HFFc6 (cell line): Measurements from ENCODE around the gene CACNA1C. TPM values are rescaled to one million over a fixed set of nuclear protein-coding genes. Genes with fewer than 3 reads are reported as not detected.

Experiments used
- DNase-seq: peaks from one replicate; pipeline ENCODE4 v3.0.0-alpha.2; 2018
- H3K27ac Mint-ChIP-seq: 2 replicates; pipeline ENCODE4 v1.8.0; 2020; ENCODE audit warnings: mild to moderate bottlenecking, mixed read lengths
- H3K27me3 Mint-ChIP-seq: 2 replicates; pipeline ENCODE4 v1.8.0; 2021; ENCODE audit warnings: mild to moderate bottlenecking, moderate library complexity, mixed read lengths; ENCODE audit not compliant: insufficient read depth
- H3K36me3 Mint-ChIP-seq: 2 replicates; pipeline ENCODE4 v1.8.0; 2021; ENCODE audit warnings: low read depth, mixed read lengths
- H3K4me1 Mint-ChIP-seq: 2 replicates; pipeline ENCODE4 v1.8.0; 2020; ENCODE audit warnings: low read depth, mixed read lengths
- H3K4me3 Mint-ChIP-seq: 2 replicates; pipeline ENCODE4 v1.8.0; 2020; ENCODE audit warnings: mild to moderate bottlenecking, moderate library complexity, mixed read lengths
- H3K9me3 Mint-ChIP-seq: 2 replicates; pipeline ENCODE4 v1.8.0; 2020; ENCODE audit warnings: mild to moderate bottlenecking, mixed read lengths
- total RNA-seq, 6 experiments: library from RNA; stranded (reverse); fragmentation: NEBNext Ultra II Directional; extraction: Animal tissue kit (Norgen Biotek cat#: 25700); gene quantifications; 2 replicates in 1 of 6; 3 replicates in 5 of 6; pipeline ENCODE4 v1.2.3, GENCODE V29; 2021
- TF ChIP-seq, protein P1 (sequence below): fragments of 200-600 bp; sonication (generic); IDR thresholded peaks from 2 replicates; pipeline ENCODE4 v1.5.0; 2021; ENCODE audit warnings: antibody characterized with exemption, mild to moderate bottlenecking

The CACNA1C gene
- total RNA-seq, 6 experiments from 2014 or later: 6.7 to 11.5 (median 10.6) TPM

DNA sequence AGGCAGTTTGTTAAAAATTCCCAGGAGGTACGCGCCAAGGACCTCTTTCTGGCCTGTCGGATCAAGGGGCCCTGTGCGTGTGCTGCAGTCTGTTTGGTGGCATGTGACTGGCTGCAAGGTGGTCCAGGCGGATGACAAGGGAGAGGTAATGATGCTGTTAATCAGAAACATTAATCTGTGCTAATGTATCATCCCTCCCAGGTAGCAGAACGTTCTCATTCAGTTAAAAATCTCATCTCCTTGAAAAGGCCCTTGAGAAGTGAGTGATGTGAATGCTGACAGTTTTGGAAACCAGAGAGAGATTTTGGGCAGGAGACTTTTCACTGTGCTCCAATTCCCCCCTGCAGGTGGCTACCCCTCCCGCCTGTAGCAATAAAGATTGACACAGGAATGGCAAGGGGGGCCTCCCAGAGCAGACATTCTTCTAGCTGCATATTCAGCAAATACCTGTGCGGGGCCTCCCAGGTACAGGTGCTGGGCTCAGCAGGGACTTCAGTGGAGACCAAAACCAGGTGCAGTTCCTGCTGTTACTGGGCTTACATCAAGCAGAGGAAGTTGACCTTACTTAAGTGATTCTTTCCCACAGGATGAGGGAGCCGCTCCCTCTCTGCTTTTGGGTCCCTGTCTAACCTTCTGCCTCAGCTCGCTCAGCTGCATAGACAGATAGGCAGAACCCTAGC, 364.8 kb downstream of the CACNA1C start:
- Mint-ChIP-seq H3K27ac (no peak overlapping the region), H3K9me3 (no peaks in the 10 kb centered on the region), H3K4me3 (no peak overlapping the region), H3K27me3 (peaks cover 4% of the 10 kb centered on the region), H3K36me3 (no peaks in the 10 kb centered on the region), H3K4me1 (no peaks in the 10 kb centered on the region)
- TF ChIP-seq, protein P1, sequence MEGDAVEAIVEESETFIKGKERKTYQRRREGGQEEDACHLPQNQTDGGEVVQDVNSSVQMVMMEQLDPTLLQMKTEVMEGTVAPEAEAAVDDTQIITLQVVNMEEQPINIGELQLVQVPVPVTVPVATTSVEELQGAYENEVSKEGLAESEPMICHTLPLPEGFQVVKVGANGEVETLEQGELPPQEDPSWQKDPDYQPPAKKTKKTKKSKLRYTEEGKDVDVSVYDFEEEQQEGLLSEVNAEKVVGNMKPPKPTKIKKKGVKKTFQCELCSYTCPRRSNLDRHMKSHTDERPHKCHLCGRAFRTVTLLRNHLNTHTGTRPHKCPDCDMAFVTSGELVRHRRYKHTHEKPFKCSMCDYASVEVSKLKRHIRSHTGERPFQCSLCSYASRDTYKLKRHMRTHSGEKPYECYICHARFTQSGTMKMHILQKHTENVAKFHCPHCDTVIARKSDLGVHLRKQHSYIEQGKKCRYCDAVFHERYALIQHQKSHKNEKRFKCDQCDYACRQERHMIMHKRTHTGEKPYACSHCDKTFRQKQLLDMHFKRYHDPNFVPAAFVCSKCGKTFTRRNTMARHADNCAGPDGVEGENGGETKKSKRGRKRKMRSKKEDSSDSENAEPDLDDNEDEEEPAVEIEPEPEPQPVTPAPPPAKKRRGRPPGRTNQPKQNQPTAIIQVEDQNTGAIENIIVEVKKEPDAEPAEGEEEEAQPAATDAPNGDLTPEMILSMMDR: no peak
- DNase-seq: no peak

DNA sequence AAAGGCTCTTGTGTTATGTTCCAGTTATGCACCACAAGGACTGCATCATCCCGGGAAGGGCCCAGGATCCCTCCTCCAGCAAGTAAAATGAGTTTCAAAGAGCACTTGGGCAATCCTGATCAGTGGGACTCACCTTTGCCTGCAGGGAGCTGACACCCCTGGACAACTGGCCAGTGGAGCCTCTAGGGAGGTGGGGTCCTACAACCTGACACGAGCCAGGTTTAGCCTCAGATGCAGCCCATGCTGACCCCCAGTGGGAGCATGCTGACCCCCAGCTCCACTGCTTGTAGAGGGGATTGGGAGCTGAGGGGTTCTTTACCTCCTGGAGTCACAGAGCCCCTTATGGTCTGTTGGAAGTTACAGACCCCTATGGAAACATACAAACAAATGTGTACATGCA, 365.8 kb downstream of the CACNA1C start:
- H3K36me3 Mint-ChIP-seq: no peaks in the 10 kb centered on the region
- H3K9me3 Mint-ChIP-seq: no peaks in the 10 kb centered on the region
- peaks cover 1% of the 10 kb centered on the region for H3K27me3 Mint-ChIP-seq
- TF ChIP-seq, protein P1: no peak
- no peak for DNase-seq
- no peak overlapping the region for H3K27ac Mint-ChIP-seq
- no peak overlapping the region for H3K4me3 Mint-ChIP-seq
- no peaks in the 10 kb centered on the region for H3K4me1 Mint-ChIP-seq

DNA sequence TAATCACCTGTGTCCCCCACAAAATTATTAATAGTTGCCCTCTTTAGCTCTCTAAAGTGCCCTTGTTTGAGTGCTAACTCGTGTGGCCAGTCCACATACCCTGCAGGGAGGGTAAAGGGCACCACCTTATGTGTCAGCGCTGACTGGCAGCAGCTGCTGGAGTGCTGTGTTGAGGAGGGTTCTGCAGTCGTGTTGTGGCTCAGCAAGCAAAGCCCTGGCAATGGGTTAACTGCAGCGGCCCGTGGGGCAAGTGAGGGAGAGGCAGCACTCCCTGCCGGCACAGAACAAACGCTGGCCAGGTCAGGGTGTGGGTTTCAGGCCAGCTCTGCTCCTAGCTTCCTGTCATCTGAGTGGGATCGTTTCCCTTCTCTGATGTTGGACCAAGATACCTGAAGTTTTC, 369.8 kb downstream of the CACNA1C start:
- Mint-ChIP-seq H3K4me1 (no peaks in the 10 kb centered on the region), H3K4me3 (no peak overlapping the region), H3K27me3 (no peaks in the 10 kb centered on the region; the same call in 1 of the 2 replicates), H3K36me3 (peaks cover 16% of the 10 kb centered on the region), H3K9me3 (no peaks in the 10 kb centered on the region), H3K27ac (no peak overlapping the region)
- no peak for DNase-seq
- TF ChIP-seq, protein P1: no peak

DNA sequence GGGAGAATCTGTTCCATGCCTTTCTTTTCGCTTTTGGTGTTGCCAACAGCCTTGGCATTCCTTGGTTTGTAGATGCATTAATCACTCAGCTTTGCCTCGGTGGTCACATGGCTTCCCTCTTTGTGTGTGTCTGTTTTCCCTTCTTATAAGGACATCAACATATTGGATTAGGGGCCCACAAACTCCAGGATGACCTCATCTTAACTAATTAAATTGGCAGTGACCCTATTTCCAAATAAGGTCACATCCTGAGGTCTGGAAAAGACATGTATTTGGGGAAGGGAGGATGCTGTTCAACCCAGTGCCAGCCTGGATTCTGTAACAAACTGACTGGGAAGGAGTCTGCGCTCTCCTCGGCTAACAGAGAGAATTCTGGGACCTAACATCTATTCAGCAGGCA, 376.2 kb downstream of the CACNA1C start:
- TF ChIP-seq, protein P1: no peak
- H3K36me3 Mint-ChIP-seq: peaks cover 16% of the 10 kb centered on the region
- H3K4me1 Mint-ChIP-seq: peaks cover 12% of the 10 kb centered on the region
- no peaks in the 10 kb centered on the region for H3K9me3 Mint-ChIP-seq
- DNase-seq: no peak
- H3K27ac Mint-ChIP-seq: no peak overlapping the region
- no peaks in the 10 kb centered on the region for H3K27me3 Mint-ChIP-seq
- no peak overlapping the region for H3K4me3 Mint-ChIP-seq

DNA sequence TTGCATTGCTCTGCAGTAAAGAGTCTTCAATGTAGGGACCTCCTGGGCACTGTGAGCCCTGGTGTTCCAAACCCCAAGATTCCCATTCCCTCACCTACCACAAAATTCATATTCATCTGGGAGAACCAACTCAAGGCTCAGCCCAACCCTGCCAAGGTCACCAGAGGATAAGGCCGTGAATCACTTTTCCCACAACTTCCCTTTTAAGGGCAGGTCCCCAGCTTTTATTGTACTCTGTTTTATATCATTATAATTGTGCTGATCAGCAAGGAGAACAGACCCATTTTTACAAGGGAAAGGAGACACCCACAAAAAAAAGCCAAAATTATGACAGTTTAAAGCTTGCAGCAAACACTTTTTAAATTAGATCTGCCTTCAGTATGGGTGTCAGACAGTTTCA, 379.0 kb downstream of the CACNA1C start:
- Mint-ChIP-seq H3K9me3 (no peaks in the 10 kb centered on the region), H3K27ac (no peak overlapping the region), H3K27me3 (no peaks in the 10 kb centered on the region; the same call in 1 of the 2 replicates), H3K4me3 (no peak overlapping the region), H3K36me3 (peaks cover 10% of the 10 kb centered on the region), H3K4me1 (peaks cover 12% of the 10 kb centered on the region)
- no peak for DNase-seq
- TF ChIP-seq, protein P1: no peak
